GM21526 (cell line): ENCODE measurements around the gene SYT1.

Experiments
- ATAC-seq: cut with Tn5 transposase; IDR thresholded peaks from one replicate; pipeline ENCODE4 v1.9.1; 2021; ENCODE audit warnings: moderate library complexity; ENCODE audit not compliant: unreplicated experiment, low FRiP score

SYT1 gene

GRCh38 chr12:79482323-79482722 lies 617.7 kb downstream of the SYT1 start:
- ATAC-seq = no peak

GRCh38 chr12:79482921-79483320 lies 618.3 kb downstream of the SYT1 start:
- ATAC-seq = no peak

- ATAC-seq = no peak
Observed at GRCh38 chr12:79486154-79486553, 621.6 kb downstream of the SYT1 start.

GRCh38 chr12:79487386-79488110 lies 623.0 kb downstream of the SYT1 start:
- ATAC-seq = no peak
